GM18519 (cell line): Measurements from ENCODE around the gene CCDC154.
"Not testable (repeated sequence)": the region's sequence is repeated elsewhere in the genome, so short reads cannot be mapped to it uniquely, and the experiment has no call there.

Experiments used
- ATAC-seq: cut with Tn5 transposase; IDR thresholded peaks from one replicate; pipeline ENCODE4 v1.9.1; 2021; ENCODE audit warnings: mild to moderate bottlenecking, moderate library complexity; ENCODE audit not compliant: unreplicated experiment, low FRiP score

The CCDC154 gene, protein sequence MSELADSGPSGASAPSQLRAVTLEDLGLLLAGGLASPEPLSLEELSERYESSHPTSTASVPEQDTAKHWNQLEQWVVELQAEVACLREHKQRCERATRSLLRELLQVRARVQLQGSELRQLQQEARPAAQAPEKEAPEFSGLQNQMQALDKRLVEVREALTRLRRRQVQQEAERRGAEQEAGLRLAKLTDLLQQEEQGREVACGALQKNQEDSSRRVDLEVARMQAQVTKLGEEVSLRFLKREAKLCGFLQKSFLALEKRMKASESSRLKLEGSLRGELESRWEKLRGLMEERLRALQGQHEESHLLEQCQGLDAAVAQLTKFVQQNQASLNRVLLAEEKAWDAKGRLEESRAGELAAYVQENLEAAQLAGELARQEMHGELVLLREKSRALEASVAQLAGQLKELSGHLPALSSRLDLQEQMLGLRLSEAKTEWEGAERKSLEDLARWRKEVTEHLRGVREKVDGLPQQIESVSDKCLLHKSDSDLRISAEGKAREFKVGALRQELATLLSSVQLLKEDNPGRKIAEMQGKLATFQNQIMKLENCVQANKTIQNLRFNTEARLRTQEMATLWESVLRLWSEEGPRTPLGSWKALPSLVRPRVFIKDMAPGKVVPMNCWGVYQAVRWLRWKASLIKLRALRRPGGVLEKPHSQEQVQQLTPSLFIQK

DNA sequence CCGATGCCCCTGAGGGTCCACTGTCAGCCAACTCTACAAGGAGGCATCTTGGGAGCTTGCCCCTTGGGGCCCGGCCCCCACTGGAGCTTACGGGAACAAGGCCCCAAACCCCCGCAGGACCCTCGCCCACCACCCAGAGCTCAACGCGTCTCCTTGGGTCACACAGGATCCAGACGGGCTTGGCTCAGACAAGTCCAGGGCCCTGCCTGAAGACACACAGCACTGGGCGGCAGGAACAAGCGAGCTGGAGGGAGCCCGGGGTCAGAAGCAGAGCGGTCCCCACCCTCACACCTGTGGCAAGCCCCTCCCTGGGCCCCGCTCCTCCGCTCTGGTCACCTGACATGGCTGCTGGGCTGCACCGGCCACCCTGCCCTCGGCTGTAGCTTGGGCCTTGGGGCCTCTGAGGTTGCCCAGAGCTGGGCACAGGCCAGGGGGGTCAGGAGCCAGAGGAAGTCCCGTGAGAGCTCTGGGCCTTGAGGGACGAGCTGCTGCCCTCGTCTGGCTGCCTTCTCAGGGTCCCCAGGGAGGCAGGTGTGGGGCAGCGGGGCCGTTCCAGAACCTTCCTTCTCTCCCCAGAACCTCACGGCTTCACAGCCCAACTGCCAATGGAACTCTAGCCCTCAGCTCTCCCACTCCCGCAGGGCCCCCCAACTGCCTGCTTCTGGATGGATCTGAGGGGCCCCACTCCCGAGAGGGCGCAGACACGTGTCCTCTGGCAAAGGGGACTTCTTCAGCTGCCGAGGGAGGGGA is at the start of gene CCDC154:
TSS of gene CCDC154 (minus strand) at position 577 of the 750 bp plus-strand sequence. CDS start at position 343, 234 bp downstream.
- no peak for ATAC-seq

DNA sequence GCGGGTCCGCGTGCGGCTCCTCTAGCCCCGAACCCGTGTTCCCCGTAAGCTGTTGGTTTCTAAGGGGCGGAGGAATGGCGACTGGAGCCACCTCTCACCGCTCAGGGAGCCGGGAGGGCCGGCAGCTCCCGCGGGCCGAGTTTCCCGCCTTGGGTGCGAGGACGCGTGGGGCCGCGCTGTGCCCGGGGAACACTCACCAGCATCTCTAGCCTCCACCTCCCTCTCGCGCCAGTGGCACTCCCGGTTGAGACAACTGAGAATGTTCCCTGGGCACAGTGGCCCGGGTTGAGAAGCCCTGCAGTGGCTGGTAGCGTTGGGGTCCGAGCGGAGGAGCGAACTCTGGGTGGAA is 49.4 kb upstream of the CCDC154 start:
- ATAC-seq, result no peak

DNA sequence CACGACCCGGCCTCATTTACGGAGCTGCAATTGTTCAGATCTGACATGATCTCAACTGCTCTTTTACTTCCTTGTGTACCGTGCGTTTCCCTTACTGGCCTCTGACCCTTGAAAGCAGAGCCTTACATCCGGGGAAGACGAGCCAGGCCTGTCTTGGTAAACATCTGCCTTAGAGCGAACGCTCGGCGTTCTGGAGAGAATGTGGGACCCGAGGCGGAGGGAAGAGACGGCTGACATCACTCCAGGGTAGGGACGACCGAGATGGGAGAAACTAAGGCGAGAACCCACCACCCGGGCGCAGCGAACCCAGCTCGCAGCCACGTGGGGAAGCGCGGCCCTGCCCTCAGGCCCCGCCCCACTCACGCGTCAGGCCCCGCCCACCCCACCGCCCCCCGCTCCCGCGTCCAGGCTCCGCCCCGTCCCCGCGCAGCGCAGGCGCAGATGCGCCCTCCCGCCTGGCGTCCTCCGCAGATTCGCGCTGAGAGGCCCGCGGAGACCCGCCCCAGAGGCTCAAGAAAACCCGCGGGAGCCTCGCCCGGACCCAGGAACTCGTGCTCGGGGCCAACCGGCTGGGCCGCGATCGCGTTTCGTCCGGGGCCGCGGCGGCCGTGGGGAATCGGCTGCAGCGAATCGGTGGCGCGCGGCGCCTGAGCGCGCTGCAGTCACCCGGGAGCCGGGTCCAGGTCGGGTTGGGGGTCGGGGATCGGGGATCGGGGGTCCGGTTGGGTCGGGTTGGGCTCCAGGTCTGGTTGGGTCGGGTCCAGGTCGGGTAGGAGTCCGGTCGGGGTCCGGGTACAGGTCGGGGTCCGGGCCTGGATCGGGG is 48.8 kb upstream of the CCDC154 start, which contains the start of gene TELO2:
TSS of gene TELO2 (plus strand) at position 438 of the 823 bp plus-strand sequence. CDS start 922 bp downstream, outside the sequence.
- no peak for ATAC-seq

DNA sequence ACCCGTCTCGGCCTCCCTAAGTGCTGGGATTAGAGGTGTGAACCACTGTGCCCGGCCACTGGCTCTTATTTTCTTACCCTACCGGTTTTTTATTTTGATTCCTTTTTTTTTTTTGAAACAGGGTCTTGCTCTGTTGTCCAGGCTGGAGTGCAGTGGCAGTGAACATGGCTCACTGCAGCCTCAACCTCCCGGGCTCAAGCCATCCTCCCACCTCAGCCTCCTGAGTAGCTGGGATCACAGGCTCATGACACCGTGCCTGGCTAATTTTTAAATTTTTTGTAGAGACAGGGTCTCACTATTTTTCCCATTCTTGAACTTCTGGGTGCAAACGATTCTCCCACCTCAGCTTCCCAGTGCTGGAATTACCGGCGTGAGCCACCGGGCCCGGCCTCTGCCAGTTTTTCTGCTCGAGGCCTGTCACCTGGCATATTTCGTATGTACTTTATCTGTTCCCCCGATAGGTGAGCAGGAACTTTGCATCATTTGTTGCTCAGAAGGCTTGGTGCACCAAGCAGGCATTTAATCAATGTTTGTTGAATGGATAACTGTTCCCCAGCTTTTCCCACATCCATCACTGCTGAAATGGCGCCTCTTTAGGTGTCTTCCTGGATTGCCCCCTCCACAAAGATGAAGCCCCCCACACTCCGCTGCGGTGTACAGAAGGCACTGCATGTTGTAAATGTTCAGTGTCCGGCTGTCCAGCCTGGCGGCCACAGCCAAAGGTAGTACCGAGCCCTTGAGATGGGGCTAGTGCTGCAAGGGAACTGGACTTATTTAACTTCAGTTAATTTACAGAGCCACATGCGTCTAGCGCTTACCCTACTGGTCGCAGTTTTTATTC is 47.9 kb upstream of the CCDC154 start:
- ATAC-seq, result no peak

DNA sequence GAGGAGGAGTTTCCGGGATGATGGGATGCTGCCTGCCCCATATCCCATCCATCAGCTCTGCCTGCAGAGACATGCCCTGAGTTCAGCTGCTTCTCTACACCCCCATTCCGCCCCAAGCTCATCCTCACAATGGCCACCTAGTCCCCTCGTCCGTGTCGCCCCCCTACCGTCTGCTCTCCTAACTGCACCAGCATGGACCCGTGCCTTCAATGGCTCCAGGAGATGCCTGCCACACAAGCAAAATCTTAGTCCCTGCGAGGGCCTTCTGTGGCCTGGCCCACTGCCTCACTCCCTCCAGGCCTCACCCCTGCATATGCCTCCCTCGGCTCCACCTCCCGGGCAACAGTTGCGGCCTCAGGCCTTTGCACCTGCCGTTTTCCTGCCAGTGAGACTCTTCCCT is 47.0 kb upstream of the CCDC154 start:
- no peak for ATAC-seq

DNA sequence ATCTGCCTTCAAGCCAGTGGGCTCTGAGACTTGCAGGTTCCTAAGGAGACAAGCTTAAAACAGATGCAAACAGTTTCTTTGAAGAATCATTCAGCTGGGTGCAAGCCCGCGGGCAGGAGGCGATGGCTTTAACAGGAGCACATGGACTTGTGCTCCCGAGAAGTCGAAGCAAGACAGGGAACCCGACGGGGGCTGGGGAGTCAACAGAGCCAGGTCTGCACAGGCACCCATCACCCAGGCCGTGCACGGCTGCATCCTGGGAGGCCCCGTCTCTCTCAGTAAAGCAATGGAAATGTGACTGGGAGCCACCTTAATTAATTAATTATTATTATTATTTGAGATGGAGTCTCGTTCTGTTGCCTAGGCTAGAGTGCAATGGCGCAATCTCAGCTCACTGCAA is 44.7 kb upstream of the CCDC154 start:
- ATAC-seq, result no peak

DNA sequence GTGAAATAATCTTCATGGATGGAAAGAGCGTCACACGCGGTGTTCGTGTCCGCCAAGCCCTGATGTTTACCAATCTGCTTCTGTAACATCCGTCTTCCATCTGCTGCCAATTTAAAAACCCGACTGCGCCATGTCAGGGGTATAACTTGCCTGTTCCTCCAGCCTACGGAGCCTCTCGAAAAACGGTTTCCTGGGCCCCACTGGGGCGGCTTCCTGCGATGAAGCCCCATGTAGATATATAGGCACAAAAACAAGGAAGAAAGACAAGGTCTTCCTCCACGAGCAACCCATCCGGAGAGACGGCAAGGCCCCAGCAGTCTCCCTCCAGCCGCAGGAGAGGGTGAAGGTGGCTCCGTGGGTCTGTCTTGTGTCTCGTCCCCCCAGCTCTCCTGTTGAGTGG is 44.3 kb upstream of the CCDC154 start, which contains the start of gene PTX4:
TSS of gene PTX4 (minus strand) at position 326 of the 400 bp plus-strand sequence. CDS start at position 291, 35 bp downstream.
- ATAC-seq, result no peak

DNA sequence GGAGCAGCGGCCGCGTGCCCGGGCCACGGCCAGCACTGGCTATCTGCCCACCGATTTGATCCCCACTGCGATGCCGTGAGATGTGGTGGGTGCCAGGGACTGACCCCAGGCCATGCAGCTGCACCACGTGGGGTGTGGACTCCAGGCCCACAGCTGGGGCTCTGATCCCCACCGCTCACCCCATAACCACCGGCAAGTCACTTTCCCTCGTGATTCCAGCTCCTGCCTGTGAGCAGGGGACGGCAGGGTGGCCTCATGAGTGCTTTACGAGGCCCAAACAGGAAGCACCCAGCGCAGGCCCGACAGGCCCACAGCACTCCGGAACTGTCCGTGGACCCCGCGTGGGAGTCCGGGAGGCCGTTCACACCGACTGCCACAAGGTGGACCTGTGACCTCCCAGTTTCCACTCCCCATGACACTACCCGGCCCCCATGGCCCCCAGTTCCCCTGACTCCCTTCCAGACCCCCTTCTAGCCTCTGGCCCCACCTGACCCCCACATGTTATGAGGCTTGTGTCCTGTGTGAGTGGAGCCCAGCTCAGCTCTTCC is 43.8 kb upstream of the CCDC154 start:
- ATAC-seq, result no peak

DNA sequence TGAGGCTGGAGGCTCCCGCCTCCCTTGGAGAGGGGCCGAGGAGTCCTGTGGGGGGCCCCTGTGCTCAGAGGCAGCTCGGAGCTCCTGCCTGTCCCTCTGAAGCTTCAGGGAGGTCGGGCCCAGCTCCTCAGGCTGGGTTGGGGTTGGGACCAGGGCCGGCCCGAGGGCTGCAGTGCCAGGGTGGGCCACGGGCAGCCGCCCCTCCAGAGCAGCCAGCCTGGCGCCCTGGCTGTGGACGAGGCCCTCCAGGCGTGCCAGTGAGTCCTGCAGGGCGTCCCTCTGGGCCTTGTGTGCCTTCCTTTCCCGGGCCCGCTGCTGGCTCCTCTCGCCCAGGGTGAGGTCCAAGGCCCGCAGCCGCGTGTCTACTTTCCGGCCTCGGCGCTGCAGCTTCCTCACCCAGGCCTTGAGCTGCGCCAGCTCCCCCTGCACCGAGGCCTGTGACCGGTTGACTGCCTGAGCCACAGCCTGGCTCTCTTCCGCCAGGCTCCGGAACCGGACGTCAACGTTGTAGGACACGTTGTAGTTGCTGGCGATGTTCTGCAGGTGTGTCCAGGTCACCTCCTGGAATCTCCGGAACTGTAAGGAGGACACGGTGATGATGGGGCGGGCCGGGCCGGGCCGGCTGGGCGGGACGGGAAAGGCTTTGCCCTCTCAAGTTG is 43.2 kb upstream of the CCDC154 start:
- ATAC-seq, result no peak

DNA sequence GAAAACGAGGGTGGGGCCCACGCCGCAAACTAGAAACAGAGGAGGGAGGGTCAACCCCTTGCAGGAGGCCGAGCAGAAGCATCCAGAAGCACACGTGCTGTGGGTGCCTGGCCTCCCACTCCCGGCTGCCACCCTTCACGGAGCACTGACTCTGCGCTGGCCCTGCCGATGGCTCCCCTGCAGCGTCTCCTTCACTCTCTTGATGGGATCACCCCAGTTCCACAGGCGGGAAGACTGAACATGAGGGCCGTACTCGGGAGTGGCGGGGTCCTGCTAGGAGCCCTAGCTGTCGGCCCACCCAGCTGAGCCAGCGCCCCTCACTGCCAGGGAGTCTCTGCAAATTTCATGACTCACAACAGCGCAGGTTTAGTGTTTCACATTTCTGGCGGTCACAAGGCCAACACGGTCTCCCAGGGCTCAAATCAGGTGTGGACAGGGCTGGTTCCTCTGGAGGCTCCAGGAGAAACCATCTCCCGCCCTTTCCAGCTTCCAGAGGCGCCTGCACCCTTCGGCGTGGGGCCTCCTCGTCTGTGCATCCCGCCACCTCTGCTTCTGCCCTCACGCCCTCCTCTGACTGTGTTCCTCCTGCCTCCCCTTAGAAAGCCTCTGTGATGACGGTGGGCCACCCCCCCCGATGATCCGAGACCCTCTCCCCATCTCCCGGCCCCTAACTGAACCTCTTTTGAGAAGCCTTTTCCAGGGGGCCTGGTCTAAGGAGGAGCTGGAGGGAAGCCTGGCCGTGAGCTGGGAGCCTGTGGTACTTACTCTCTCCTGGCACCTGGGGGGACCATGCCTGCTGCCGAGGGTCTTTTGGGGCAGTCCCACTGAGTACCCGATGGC is 42.4 kb upstream of the CCDC154 start:
- no peak for ATAC-seq

DNA sequence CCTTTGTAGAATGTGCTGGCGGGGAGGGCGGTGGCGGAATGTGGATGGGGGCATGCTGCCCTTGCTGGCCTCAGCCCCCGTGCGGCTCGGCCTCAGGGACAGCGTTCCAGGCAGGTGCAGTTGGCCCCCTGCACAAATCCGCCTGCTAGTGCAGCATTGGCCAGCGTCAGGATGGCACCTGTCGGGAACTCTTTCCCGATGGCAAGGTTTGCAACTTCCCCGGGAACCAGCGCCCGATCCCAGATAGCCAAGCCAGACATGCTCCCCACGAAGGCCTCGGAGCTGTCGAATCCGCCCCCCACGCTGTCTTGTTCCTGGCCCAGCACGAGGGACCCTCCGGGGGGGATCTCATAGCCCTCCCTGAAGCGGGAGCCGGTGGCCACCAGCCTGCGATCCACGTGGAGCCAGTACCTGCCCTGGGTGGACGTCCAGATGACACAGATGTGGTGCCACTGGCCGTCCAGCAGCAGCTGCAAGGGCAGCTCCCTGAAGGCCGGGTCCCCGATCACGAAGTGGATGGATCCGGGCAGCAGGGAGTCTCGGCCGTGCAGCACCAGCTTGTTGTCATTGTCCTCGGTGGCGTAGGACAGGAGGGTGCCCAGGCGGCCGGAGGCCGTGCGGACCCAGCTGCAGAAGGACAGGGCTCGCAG is 41.6 kb upstream of the CCDC154 start:
- ATAC-seq, result no peak

DNA sequence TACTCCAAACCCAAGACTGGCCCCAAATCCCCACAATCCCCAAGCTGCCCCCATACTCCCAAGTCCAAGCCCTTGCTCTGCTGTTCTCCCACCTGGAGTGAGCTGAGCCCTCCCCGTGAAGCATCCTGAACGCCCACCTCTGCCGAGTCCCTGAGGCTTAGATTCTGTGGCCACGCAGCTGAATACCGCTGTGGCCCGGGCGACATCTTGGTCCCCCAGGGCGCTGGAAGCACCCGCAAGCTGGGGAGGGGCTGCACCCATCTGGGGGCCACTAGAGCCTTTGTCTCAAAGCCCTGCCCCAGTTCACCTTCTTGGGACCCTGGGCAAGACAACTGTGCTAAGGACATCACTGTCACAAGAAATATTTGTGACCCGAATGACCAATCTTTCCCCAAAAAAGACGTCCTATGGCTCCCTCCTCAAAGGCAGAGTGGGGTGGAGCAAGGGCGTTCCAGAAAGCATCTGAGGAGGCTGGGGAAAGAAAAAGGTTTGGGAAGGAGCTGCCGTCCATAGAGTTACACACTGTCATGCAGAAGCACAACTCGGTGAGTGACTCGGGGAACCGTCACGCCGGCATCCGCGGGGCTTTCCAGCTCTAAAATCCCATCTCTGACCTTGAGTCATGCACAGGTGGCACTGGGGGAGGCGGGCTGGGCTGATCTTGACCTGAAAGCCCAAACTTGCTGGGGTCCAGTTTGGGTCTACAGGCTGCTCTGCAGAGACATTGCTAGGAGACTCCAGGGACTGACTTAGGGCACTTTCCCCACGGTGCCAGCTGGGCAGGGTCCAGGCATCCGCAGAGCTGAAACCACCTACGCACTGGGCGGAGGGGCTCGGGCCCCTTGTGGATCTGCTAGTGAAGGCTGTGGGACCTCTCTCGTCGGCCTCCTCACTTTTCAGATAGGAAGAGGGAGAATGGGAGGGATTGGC is 37.8 kb upstream of the CCDC154 start:
- ATAC-seq, result no peak

DNA sequence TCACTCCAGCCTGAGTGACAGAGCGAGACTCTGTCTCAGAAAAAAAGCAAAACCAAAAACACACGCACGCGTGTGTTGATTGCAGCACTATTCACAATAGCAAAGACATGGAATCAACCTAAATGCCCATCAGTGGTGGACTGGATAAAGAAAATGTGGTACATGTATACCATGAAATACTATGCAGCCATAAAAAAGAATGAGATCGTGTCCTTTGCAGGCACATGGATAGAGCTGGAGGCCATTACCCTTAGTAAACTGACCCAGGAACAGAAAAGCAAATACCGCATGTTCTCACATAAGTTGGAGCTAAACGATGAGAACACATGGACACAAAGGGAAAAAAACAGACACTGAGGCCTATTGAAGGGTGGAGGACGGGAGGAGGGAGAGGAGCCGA is 34.6 kb upstream of the CCDC154 start:
- ATAC-seq, result not testable (repeated sequence)

DNA sequence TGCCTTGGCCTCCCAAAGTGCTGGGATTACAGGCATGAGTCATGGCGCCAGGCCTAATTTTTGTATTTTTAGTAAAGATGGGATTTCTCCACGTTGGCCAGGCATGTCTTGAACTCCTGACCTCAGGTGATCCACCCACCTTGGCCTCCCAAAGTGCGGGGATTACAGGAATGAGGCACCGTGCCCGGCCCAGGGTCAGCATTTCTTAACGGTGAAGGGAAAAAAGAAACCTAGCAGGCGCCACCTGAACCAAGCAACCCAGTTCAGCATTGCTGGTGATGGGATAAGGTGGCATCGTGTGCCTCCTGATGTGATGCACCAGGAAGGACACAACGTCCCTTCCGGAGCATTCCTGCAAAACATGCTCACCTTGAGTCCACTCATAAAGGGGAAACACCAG is 32.7 kb upstream of the CCDC154 start:
- no peak for ATAC-seq

DNA sequence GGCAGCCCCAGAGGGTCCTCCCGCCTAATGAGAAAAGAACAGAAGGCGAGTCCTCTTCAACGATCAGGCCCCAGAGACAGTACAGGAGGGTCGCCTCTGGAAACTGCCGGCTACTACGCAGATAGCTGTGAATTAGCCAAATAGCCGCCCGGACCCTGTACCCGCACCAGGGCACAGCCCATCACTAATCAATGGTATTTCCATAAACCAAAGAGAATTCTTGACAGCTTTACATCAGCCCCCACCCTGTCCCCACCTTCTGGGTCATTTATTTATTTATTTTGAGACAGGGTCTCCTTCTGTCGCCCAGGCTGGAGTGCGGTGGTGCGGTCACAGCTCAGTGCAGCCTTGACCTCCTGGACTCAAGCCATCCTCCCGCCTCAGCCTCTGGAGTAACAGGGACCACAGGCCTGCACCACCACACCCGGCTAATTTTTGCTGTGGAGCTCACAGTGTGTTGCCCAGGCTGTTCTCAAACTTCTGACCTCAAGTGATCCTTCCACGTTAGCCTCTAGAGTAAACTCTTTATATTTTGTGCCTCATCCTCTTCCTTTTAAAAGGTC is 31.3 kb upstream of the CCDC154 start:
- ATAC-seq, result no peak
